HG03066 (cell line): ENCODE data around the gene GATD1.
A peak's percentile ranks its signal among the peaks of the same experiment; 100 is the strongest.

Experiments used
- ATAC-seq: cut with Tn5 transposase; IDR thresholded peaks from one replicate; pipeline ENCODE4 v1.9.1; 2021; ENCODE audit warnings: low read depth; ENCODE audit not compliant: unreplicated experiment

The GATD1 gene

DNA sequence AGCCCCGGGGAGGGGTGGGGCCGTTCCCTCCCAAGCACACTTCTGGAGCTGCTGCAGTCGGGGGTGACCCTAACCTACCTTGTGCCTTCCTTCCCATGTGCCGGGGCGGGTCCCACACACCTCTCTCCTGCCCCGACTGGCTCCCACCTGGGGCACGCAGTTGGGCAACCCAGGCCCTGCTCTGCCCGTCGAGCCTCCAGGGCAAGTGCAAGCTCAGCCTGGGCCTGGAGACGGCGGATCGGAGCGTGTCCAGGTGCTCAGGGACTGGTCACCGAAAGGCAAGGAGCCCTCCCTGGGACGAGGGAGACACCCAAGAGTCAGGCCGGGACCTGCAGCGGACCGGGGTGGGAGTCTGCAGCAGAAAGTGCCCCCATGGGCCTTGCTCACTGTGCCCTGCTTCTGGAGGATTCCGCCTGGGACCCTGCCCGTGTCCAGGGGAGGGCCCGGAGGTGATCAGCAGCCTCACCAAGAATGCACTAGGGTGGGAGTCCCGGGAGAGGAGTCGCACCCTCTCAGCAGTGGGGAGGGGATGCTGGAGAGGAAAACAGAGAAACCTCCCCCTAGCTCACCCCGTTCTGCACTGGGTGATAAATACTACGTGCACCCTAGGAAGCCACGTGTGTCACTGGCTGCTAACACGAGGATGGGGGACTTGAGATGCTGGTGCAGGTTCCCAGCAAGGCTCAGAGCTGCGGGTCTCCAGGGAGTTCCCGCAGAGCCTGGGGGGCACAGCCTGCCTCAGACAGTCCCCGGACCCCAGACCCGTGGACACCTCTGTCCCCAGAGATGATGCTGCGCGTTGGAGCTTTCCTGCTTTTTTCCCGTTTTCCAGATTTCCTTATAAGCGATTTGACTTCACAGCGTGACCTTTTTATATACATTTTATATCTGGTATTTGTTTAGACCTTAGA lies 5.2 kb upstream of the GATD1 start:
- ATAC-seq: no peak

DNA sequence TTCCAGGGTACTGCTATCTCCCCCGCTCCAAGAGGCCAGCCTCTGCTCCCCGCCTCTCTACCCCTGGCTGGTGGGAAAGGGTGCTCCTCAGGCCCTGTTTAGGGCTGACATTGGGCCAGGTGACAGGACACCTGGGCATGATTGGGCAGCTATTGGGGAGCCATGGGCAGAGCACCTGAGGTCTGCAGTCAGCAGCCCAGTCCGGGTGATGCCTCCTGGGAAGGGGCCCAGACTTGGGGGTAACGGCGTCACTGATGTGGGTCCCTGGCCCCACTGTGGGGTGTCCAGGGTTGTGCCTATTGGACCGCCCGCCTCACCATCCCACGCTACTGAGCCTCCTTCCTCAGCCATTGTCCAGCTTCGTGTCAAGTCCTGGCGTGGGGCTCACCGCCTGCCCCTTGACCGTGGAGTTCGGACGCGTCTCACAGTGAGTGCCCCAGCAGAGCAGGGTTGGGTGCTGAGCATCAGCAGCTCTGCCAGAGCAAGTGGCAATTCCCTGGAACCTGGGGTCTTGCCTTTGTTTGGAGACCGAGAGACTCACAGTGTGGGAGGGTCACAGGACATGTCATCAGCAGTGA lies 2.8 kb upstream of the GATD1 start:
- no peak for ATAC-seq

DNA sequence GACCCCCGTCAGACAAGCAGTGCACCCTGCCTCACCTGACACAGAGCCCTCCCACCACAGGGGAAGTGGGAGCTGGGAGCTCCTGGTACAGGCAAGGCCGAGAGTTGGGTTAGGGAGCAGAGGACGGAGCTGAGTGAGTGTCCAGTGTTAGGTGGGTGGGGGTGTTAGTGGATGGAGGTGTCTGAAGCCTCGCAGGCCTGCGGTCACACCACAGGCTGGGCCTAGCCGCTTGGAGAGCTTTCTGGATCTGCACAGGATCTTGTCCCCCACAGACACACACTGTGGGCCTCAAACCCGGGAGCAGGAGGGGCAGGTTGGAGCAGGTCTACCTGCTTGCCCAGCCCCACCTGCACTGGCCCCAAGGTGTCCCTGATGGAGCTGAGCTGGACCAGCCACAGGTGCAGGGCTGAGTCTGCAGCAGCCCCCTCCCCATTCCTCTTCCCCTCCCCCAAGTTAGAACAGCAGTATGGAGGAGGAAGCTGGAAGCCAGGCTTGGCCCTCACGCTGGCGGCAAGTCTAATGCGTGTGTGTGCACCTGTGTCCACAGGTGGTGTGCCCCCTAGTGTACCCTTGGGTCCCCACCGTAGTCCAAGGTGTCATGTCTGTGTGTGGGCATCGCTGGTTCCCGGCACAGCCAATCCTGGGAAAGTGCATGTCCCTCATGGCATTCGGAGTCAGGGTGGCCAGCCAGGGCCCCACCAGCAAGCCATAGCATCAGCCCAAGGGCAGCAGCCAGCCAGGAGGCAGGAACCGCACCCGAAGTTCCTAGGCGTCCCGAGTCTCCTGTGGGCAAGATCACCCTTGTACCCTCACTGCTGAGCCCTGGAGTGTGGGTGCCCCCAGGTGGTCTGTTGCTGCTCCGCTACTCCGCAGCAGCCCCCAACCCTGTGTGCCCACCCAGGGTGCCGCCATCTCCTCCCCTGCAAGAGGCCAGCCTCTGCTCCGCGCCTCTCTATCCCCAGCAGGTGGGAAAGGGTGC lies 2.0 kb upstream of the GATD1 start:
- no peak for ATAC-seq

DNA sequence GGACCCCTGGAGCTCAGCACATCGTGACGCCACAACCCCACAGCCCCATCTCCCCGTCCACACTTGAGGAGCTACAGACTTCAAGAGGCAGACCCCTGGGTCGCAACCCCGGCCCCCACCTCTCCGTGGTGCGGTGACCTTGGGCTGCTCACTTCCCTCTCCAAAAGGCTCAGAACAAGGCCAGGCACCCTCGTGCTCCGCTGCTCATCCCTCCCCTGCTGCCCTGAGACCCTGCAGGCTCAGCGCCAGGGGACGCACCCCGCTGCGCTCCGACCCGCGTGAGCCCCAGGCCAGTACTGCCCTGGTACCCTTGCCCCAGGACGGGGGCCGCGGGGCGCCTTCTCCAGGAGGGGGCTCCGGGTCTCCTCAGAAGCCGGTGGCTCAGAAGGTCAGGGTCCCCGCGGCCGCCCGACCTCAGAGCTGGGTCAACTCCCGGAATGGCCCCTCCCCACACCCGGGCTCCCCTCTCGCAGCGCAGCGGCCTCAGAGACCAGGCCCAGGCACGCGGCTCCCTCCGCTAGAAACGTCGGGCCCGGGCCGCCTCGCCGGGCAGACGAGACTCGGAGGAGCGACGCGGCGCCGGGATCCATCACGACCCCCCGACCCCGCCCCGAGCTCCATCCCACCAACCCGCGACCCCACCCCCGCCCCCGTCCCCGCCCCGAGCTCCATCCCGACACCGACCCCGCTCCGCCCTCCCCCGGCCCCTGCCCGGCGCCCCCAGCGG lies 563 bp downstream of the GATD1 start:
- ATAC-seq: peak; percentile 35

DNA sequence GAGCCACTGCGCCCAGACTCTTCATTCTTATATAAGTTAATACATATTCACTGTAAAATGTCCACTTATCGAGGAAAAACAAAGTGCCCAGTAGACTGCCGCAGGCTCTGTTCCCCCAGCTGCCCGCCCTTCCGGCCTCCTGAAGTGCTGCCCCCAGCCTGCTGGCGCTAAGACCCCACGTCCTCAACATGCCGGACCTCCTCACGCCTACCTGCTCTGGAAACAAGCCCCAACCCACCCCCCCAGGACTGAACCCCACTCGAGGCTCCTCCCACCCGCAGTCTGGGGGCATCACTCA lies 1.1 kb downstream of the GATD1 start:
- ATAC-seq: no peak

DNA sequence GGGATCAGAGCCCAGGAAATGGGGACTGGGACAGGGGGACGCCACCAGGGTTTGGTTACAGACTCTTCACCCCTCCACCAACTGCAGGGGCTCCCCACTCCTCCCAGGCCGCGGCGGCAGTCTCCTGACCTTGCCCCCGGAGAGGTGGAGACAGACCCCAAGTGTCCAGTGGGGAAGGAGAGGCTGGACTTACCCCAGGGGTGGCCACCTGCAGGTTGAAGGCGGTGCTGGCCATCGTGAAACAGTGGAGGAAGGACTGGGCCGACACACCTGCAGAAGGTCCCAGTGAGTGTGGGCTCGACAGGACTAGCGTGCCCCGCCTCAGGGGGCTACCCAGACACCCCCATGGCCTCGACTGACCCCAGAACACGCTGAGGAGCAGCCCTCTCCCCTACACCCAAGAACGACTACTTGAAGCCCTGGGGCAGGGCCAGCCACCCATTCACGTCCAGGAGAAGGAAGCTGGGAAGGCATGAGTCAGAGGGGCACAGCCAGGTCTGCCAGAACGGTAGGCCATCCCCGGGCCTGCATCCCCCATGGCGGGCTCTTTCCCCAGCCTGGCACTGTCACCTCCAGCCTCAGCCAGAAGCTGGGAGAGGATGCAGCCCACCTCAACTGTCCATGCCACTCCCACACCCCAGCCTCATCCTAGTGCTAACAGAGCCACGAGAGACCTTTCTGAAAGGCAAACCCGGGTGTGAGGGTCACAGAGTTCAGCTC lies 2.3 kb downstream of the GATD1 start:
- ATAC-seq: no peak

DNA sequence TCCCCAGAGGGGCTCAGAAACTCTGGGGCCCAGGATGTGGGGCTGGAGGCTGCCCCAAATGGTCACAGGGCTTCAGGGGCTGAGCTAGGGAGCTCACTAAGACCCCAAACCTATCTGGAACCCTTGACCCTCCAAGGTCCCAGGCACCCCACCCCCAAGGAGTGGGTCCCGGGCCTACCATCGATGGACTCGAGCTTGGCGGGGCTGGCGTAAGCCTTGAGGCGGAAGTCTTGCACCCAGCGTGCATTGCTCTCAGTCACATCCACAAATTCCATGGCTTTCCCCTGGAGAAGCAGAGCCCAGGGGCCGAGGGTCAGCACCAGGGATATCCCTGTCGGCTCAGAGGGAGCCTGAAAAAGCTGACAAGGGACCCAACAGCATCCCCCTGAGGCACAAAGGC lies 3.5 kb downstream of the GATD1 start:
- ATAC-seq: no peak

DNA sequence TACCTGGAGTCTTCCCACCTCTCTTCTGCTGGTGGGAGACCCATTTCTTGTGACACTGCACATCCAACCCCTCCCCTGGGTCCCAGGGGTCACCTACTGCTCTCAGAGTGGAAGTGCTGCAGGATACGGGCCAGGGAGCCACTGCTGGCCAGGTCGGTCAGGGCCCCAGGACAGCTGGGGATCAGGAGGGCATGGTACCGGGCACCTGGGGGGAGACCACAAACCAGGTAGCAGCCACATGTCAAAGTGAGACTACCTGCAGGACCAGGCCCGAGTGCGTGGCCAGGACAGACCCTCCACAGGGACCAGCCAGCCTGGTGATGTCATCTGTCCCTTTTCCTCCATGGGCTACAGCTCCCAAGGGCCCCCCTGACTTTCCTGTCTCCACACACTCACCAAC lies 3.9 kb downstream of the GATD1 start:
- no peak for ATAC-seq

DNA sequence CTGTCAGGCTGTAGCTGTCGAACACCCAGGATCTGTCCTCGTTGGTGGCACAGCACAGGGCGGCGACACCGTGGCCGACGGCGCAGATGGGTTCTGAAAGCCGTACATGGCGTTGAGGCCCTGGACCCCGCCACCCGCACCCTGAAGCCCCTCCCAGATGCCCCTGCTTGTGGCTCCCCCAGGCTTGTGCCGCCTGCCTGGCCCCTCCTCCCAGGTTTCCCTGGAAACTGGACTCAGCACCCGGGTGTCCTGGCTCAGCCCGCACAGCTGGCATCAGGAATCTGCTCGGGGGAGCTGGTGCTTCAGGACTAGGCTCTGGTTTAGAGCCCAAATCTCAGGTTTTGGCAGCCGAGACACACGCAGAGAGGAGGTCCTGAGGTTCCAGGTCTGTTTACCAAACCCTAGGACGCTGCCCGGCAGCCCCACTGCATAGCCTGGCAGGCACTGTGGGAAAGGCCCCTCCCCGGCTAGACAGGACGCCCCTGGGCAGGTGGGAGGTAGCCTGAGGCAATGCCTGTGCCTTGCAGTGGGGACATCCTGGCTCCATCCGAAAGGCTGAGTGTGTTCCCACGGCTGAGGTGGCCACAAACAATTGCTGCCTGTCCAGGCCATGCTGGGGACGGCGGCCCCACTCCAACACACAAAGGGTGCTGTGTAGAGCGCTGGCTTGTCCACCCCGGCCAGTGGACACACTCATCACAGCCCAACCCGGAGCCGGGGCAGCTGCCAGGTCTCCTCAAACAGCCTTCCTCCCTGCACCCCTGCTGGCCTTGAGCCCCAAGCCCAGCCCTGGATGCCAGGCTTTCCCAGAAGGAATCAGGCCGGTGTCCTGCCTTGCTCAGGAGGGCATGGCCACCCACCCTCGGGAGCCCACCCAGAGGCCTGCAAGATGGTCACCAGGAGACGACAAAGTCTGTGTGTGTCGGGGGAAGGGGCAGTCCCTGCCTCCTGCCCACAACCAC lies 4.6 kb downstream of the GATD1 start:
- no peak for ATAC-seq

DNA sequence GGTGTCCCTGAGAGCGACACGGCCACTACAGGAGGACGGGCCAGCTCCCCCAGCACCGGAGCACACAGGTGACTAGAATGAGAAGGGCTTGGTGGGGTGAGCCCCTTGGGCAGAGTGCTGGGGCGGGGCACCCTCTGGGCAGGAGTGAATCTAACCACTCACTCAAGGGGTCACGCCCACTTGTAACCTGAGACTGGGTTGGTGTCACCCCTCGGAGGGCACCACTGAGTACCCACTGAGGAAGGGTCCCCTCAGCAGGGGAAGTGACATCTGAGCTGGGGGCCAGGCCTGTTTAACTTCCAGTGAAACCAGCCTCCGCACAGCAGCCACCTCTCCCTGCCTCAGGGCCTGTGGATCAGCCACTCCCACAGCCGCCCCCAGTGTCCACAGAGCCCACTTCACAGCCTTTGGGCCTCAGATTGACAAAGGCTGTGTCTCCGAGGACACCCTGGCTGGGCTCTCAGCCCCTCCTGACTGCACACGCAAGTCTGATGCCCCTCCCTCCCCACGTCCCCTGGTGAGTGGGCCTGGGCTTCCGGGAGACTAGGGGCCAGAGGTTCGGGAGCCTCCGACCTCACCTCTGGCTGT lies 5.6 kb downstream of the GATD1 start:
- no peak for ATAC-seq

DNA sequence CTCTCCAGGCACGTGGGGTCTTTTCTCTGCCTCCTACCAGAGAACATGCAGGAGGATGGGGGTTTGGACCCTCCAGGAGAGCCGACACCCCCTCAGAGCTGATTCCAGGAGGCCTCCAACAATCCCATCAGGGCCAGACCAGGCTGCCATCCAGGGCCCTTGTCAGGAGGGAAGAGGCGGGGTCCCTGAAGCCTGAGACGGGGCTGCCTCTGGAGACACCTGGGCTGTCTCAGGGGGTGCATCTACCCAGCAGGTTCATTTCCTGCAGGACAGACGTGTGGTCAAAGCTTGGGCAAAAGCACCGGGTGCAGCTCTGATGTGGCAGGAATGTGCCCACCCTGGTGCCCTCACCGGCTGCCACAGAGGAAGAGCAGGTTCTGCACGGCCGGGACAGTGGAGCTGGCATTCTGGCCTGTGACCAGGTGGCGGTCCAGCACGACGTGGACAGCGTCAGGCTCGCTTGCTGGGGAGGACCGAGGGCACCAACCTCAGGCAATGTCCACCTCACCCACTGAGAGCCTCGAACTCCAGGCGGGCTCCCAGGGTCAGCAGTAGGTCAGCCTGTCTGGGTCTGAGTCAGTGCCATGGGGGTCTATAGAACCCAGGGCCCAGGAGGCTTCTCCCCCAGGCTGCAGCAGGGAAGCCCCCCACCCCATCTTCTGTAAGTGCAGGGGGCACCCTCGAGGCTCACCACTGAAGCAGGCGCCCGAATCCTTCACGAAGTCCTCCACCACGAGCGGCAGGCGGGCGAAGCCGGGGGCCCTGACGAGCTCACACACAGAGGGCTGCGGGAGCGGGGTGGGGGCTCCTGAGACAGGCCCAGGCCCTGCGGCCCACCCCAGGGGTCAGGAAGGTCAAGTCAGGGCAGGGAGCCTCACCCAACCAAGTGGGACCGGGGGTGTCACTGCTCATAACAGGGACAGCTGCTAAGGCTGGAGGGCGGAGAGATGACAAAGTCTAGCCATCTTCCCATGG lies 6.4 kb downstream of the GATD1 start:
- ATAC-seq: no peak

DNA sequence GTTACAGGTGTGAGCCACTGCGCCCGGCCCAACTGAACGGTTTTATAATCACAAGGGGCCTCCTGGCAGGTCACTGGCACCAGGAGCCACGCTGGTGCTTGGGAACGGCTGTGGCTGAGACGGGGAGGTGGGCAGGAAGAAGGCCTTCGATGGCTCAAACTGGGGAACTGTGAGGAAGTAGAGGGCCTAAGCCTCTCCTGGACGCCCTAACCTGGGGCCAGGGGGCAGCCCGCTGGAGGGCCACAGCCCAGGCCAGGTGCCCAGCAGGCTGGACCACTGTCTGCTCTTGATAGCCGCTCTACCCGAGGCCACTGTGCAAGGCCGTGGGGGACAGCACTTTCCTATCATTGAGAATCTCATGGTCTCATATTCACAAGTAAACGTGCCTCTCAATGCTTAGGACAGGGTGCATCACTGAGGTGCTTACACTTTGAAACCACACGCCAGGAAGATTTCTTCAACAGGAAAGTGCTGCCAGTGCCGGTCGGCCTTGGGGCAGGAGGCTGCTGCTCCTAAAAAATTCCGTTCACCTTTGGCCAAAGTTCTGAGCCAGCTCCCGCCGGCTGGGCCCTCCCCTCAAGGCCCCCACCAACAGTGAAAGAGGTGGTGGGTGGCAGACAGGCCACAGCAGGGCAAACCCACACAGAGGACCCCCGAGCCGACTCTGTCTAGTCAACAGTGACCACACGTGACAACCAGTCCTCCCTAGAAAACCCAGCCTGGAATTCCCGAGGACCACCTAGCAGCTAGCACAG lies 7.2 kb downstream of the GATD1 start:
- ATAC-seq: no peak

DNA sequence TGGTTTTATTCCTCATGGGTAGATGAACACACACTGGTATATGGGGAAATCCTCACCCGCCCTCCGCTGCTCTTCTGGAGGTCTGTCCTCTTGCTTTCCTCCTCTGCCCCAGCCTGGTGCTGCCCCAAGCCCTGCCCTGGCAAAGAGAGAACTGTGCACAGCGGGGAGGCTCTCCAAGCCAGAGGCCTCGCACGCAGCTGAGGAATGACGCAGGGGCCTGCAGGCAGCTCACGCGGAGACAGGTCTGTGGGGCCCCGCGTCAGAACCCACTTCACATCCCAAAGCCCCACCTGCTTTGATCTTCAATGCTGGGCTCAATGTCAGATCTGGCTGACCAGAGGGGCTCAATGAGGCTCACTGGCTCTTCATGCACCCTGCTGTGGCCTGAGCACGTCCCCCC lies 10.0 kb downstream of the GATD1 start:
- ATAC-seq: no peak

DNA sequence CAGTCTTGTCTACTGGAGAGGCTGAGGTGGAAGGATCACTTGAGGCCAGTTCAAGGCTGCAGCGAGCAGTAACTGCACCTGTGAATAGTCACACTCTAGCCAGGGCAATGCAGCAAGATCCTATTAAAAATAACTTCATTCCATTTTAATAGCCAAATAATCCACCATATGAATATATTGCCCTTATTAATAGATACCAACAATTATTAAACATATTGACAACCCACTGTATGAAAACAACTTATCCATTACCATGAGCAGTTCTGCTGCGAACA lies 10.4 kb downstream of the GATD1 start:
- ATAC-seq: no peak

DNA sequence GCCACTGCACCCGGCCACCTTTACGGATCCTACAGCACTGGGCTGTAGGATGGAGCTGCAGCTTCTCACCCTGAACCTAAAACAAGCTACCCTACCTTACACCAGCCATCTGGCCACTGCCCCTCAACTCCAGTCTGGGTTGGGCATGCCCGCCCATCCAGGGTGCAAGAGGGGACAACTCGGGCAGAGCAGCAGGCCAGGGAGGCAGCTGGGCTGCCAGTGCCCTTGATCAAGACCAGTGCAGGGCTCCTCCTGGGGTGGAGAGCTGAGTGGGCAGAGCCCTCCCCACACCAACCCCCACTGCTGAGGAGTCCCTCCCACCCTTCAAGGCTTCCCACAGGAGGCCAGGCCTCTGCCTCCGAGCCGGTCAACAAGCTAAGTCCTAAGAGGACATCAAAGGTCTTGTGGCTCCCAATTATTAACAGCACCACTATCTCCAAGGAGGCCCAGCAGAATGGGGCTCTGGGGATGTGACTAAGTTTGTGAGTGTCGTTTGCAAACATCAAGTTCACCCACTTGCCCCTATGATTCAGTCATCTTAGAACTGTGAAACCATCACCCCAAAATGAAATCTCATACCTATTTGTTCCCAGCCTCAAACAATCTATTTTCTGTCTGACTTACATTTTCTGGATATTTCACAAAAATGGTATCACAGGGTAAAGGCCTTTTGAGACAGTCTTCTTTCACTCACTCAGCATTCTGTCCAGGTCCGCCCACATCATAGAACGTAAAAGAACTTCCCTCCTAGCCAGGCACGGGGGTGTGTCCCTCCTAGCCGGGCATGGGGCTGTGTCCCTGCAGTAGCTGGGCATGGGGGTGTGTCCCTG lies 11.0 kb downstream of the GATD1 start:
- ATAC-seq: no peak

DNA sequence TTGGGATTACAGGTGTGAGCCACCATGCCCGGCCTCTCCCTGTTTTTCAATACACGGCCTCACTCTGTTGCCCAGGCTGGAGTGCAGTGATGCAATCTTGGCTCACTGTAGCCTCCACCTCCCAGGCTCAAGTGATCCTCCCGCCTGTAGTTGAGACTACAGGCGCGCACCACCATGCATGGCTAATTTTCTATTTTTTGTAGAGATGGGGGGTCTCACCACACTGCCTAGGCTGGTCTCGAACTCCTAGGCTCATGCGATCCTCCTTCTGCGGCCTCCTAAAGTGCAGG lies 11.5 kb downstream of the GATD1 start:
- no peak for ATAC-seq
